GM21360 (cell line): ENCODE results near the gene STRA8.

Experiments
- ATAC-seq: cut with Tn5 transposase; IDR thresholded peaks from one replicate; pipeline ENCODE4 v1.9.1; 2021; ENCODE audit warnings: mild to moderate bottlenecking, moderate library complexity; ENCODE audit not compliant: unreplicated experiment

STRA8 gene

DNA sequence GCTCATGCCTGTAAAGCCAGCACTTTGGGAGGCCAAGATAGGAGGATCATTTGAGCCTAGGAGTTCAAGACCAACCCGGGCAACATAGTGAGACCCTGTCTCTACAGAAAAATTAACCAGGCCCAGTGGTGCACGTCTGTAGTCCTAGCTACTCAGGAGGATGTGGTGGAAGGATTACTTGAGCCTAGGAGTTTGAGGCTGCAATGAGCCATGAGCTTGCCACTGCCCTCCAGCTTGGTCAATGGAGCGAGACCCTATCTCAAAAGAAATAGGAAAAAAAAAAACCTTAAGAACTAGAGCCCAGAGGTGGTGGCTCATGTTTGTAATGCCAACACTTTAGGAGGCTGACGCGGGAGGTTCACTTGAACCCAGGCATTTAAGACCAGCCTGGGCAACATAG, 2.2 kb downstream of the STRA8 start:
- ATAC-seq, result no peak

- peak; percentile 62 for ATAC-seq
Measured at GRCh38 chr7:135236727-135237126, 3.1 kb downstream of the STRA8 start.

DNA sequence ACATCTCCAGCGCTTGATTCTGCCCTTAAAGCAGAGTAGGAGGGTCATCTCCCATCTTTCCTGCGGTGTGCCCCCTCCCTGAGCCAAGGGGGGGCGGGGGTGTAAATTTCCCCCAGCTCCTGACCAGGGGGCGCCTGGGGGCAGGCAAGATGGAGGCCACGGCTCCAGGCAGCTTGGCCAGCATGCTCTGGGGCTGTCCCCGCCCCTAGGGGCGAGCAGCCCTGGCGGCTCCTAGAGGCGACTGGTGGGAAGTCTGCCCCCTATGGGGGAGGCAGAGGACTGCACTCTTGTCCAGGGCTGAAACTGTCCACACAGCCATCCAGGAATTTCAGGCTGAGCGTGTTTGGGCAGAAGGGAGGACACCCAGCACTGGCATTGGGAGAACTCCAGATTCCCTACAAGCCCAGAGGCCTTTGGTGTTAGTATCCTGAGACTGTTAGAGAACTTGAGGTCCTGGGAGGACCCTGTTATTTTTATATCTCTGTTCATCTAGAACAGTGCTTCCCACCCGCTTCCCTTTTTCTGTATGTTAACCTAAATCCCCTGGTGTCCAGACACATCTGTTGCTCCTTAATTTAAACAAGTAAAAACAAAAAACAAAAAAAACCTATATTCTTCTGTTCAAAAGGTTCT, 4.6 kb downstream of the STRA8 start:
- no peak for ATAC-seq

GRCh38 chr7:135239263-135239662, 5.6 kb downstream of the STRA8 start:
- no peak for ATAC-seq

GRCh38 chr7:135240441-135240840, 6.8 kb downstream of the STRA8 start:
- ATAC-seq, result no peak

DNA sequence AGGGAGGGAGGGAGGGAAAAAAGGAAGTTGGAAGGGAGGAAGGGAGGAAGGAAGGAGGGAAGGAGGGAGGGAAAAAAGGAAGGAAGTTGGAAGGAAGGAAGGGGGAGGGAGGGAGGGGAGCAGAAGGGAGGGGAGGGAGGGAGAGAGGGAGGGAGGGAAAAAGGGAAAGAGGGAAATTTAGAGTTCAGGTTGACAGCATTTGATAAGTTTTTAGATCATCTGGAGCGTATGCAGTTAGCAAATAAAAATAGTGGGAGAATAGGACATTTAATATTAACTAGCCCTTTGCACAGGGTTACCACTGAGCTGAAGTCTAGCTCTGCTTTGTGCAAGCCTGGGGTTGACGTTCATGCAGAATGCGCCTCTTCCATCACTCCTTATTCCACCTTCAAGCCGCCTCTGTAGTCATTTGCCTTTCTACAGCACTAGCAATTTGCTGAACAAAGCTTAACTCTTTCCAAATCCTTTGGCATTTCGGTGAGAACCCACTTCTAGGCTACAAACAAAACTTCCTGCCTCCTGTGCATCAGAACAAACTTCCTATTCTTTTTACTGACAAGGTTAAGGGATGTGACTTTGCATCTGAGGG, 8.6 kb downstream of the STRA8 start:
- no peak for ATAC-seq

- ATAC-seq, result no peak
Measured at GRCh38 chr7:135245226-135246190, 11.9 kb downstream of the STRA8 start.

DNA sequence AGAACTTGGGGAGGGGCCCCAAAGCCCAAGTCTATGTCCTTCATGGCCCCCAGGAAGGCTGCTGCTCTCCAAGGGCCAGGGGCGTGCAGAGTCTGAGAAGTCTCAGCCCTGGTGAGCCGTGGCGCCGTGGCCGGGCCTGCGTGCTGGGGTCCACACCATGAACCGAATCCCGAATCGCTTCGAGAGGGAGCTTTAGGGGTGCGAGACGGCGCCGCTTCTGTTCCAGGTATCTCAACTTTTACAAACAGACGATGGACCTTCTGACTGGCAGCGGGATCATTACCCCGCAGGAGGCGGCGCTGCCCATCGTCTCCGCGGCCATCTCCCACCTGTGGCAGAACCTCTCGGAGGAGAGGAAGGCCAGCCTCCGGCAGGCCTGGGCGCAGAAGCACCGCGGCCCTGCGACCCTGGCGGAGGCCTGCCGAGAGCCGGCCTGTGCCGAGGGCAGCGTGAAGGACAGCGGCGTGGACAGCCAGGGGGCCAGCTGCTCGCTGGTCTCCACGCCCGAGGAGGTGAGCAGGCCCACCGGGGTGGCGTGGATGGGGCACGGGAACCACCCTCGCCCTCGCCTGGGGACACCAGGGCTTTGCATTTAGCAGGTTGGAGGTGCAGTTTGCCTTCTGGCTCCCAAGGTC, 12.7 kb downstream of the STRA8 start:
- ATAC-seq, result no peak

GRCh38 chr7:135247746-135248471, 14.3 kb downstream of the STRA8 start:
- ATAC-seq, result no peak

- no peak for ATAC-seq
Measured at GRCh38 chr7:135248546-135248945, 14.9 kb downstream of the STRA8 start.

DNA sequence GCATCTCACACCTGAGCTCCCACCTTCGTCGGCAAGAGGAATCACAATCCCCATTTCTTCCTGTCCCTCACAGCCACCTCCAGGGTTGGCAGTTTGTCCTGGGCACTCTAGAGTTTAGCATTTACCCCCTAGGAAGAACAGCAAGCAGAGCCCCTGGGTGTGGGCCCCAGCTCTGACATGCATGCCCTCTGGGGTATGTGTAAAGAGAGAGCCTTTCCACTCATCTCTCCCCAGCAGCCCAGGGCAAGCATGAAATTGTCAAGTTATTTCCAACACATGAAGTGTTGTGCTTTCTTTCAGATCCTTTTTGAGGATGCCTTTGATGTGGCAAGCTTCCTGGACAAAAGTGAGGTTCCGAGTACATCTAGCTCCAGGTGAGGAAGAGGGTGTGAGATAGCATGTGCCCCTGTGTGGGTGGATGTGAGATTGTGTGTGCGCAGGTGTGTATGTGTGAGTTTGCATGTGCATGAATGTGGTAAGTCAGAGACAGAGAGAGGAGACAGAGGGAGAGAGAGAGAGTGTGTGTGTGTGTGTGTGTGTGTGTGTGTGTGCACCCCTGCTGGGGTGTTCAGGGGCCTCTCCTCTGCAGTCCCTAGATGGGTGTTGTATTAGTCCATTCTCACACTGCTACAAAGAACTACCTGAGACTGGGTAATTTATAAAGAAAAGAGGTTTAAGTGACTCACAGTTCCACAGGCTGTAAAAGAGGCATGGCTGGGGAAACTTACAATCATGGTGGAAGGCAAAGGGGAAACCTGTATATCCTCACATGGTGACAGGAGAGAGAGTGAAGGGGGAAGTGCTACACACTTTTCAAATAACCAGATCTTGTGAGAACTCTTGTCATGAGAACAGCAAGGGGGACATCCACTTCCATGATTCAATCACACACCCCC, 18.1 kb downstream of the STRA8 start:
- ATAC-seq, result no peak

DNA sequence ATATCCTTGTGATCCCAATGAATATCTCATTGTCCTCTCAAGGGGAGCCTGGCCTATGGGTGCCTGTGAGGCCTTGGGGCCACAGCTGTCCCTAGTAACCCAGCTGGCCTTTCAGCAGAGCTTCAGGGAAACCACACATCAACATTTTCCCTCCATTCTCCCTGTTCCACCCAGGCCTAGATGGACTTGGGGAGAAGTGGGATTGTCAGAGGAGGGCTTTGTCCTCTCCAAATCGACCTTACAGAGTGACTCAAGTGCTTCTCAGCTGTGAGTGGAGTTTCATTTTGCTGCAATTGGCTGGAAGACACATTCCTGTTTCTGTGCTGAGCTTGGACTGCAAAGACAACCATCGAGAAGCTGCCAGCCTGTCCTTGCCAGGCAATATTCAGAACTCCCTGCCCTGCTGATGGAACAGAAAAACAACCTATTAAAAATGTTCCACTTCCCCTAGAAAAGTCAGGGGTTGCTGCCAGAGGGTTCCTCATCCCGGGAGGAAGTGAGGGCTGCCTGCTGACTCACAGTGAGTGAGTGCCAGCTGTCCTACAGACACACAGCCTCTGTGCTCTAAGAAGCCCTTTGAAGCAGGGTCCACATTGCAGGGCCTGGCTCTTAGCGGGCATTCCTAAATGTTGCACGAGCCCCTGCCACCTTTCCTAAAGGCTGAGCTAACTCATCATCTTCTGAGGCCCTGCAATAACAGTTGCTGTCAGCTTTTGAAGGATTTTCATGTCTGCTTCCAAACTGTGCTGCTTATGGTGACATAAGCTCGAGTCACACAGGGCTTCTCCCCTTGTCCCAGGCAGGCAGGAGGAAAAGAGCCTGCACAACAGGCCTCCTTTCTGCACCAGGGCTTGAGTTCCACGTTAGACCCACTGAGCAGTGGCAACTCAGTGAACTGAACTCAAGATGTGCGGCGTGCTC, 20.5 kb downstream of the STRA8 start:
- no peak for ATAC-seq

GRCh38 chr7:135257790-135258189, 24.2 kb downstream of the STRA8 start:
- no peak for ATAC-seq

GRCh38 chr7:135258585-135258984, 24.9 kb downstream of the STRA8 start:
- no peak for ATAC-seq

DNA sequence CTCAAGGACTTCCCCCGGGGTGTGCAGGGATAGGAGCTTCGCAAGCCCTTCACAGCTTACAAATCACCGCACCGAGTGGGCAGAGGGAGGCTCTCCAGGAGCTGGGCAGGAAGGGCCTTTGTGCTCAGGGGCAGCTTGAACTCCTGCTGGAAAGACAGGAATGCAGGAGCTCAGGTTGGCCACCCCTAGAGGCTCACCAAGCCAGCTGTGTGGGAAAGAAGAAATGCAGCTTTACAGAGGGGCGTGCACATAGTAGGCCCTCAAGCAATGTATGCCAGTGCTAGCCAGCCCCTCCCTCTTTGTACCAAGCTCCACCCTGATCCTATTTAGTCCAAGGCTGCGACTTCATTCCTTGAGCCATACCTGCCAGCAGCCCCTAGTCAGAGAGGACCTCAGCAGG, 26.1 kb downstream of the STRA8 start:
- no peak for ATAC-seq

- ATAC-seq, result no peak
Measured at GRCh38 chr7:135260470-135260869, 26.8 kb downstream of the STRA8 start.

- no peak for ATAC-seq
Measured at GRCh38 chr7:135260930-135261721, 27.5 kb downstream of the STRA8 start.
